Measurements from ENCODE around the gene RAB6B.

- no peak for TF ChIP-seq POLR2A (IDR thresholded peaks at IDR 0.05)
- TF ChIP-seq, protein P1, sequence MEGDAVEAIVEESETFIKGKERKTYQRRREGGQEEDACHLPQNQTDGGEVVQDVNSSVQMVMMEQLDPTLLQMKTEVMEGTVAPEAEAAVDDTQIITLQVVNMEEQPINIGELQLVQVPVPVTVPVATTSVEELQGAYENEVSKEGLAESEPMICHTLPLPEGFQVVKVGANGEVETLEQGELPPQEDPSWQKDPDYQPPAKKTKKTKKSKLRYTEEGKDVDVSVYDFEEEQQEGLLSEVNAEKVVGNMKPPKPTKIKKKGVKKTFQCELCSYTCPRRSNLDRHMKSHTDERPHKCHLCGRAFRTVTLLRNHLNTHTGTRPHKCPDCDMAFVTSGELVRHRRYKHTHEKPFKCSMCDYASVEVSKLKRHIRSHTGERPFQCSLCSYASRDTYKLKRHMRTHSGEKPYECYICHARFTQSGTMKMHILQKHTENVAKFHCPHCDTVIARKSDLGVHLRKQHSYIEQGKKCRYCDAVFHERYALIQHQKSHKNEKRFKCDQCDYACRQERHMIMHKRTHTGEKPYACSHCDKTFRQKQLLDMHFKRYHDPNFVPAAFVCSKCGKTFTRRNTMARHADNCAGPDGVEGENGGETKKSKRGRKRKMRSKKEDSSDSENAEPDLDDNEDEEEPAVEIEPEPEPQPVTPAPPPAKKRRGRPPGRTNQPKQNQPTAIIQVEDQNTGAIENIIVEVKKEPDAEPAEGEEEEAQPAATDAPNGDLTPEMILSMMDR (IDR thresholded peaks at IDR 0.05), result no peak
These were observed 42.3 kb upstream of the RAB6B start for GRCh38 chr3:133937756-133938601.

Data from right lobe of liver (tissue), 4 donors.